PC-9 (cell line): ENCODE measurements around the gene PRR30. TPM values are rescaled to one million over a fixed set of nuclear protein-coding genes. Genes with fewer than 3 reads are reported as not detected.

ENCODE experiments used
- BruUV-seq: library from RNA; stranded (reverse); fragments of 400-500 nt; replicated peaks from 2 replicates; lab custom pipeline; 2021; lab: Mats Ljungman, UMichigan
- CTCF ChIA-PET: fragments of 300-600 bp; sonication (Branson Sonifier 250); formaldehyde crosslinking; loops from one replicate; lab custom pipeline; 2022; ENCODE audit warnings: antibody characterized with exemption; lab: Charles Lee
- POLR2A ChIA-PET: fragments of 300-600 bp; sonication (Branson Sonifier 250); formaldehyde crosslinking; loops from one replicate; lab custom pipeline; 2022; ENCODE audit warnings: antibody characterized with exemption; ENCODE audit not compliant: unreplicated experiment; lab: Charles Lee
- DNase-seq, 2 experiments: peaks; one replicate each; pipeline versions ENCODE4 v3.0.0 to v3.0.0-alpha.2; 2015 to 2022; ENCODE audit warnings: mixed read lengths in 1 of 2
- H2AFZ ChIP-seq: fragments of 200-600 bp; sonication (generic); 2 replicates; pipeline ENCODE4 v1.8.1; 2017; ENCODE audit warnings: antibody characterized with exemption
- H3F3A ChIP-seq: fragments of 200-600 bp; sonication (generic); 2 replicates; pipeline ENCODE4 v1.8.1; 2017; ENCODE audit warnings: antibody characterized with exemption, mild to moderate bottlenecking, low read depth; ENCODE audit not compliant: insufficient read depth
- H3K27ac ChIP-seq: fragments of 200-600 bp; sonication (generic); 2 replicates; pipeline ENCODE4 v1.6.1; 2016; ENCODE audit warnings: mixed run types
- H3K27me3 ChIP-seq: fragments of 200-600 bp; sonication (generic); 2 replicates; pipeline ENCODE4 v1.6.1; 2016; ENCODE audit warnings: low read depth, mixed run types; ENCODE audit not compliant: insufficient read depth
- H3K36me3 ChIP-seq: fragments of 200-600 bp; sonication (generic); 2 replicates; pipeline ENCODE4 v1.6.1; 2016; ENCODE audit warnings: low read depth, mixed run types
- H3K4me1 ChIP-seq: fragments of 200-600 bp; sonication (generic); replicated peaks from 2 replicates; pipeline ENCODE4 v1.6.1; 2016; ENCODE audit warnings: mixed run types; ENCODE audit not compliant: insufficient read depth
- H3K4me2 ChIP-seq: fragments of 200-600 bp; sonication (generic); 2 replicates; pipeline ENCODE4 v1.6.1; 2017; ENCODE audit warnings: mixed run types
- H3K4me3 ChIP-seq: fragments of 200-600 bp; sonication (generic); 2 replicates; pipeline ENCODE4 v1.6.1; 2016; ENCODE audit warnings: mixed run types
- H3K79me2 ChIP-seq: fragments of 200-600 bp; sonication (generic); 2 replicates; pipeline ENCODE4 v1.6.1; 2017; ENCODE audit warnings: low read depth, mixed run types
- H3K9me2 ChIP-seq: fragments of 200-600 bp; sonication (generic); 2 replicates; pipeline ENCODE4 v1.8.1; 2017; ENCODE audit warnings: mild to moderate bottlenecking; ENCODE audit not compliant: insufficient read depth
- H3K9me3 ChIP-seq: fragments of 200-600 bp; sonication (generic); 2 replicates; pipeline ENCODE4 v1.8.1; 2016; ENCODE audit warnings: low read depth; ENCODE audit not compliant: insufficient read depth
- H4K20me1 ChIP-seq: fragments of 200-600 bp; sonication (generic); 2 replicates; pipeline ENCODE4 v1.8.1; 2017; ENCODE audit not compliant: insufficient read depth
- CTCF ChIP-seq: fragments of 200-600 bp; sonication (generic); conservative IDR thresholded peaks from 2 replicates; pipeline ENCODE4 v1.6.1; 2017; ENCODE audit warnings: mixed run types, antibody characterized with exemption, mild to moderate bottlenecking, moderate library complexity
- EZH2 ChIP-seq: fragments of 200-600 bp; sonication (generic); IDR thresholded peaks from 2 replicates; pipeline ENCODE4 v1.8.0; 2017; ENCODE audit warnings: antibody characterized with exemption, low read depth
- intact Hi-C: fragments of 100-400 bp; cut with micrococcal nuclease; formaldehyde crosslinking; loops from one replicate; pipeline ENCODE4 v1.10.0; 2022; ENCODE audit not compliant: unreplicated experiment
- total RNA-seq: library from RNA; stranded (reverse); gene quantifications from 2 replicates; pipeline ENCODE4 v1.2.3, GENCODE V29; 2021

Gene PRR30
- total RNA-seq, 1 experiment from 2014 or later: not detected

GRCh38 chr2:27158468-27158867 is 19.3 kb upstream of the PRR30 start:
- 0 out of 2 replicates have a peak, but pooled peaks cover 5% of the 10 kb centered on the region for H3K4me1 ChIP-seq
- H3K4me3 ChIP-seq: no peak overlapping the region
- no peaks in the 10 kb centered on the region for H3K79me2 ChIP-seq
- intact Hi-C loops: no loop called here
- POLR2A ChIA-PET: no interaction called here
- H3K9me3 ChIP-seq: no peaks in the 10 kb centered on the region
- no TSS peak for BruUV-seq
- no peaks in the 10 kb centered on the region for H3K9me2 ChIP-seq
- no peak overlapping the region for H3K4me2 ChIP-seq
- no peaks in the 10 kb centered on the region for H4K20me1 ChIP-seq
- TF ChIP-seq EZH2: no peak
- TF ChIP-seq CTCF: no peak
- no peak overlapping the region for H3K27ac ChIP-seq
- no peak for DNase-seq
- no peak overlapping the region for H2AFZ ChIP-seq
- H3K27me3 ChIP-seq: no peaks in the 10 kb centered on the region
- H3F3A ChIP-seq: 0 out of 2 replicates have a peak, but pooled peaks cover 5% of the 10 kb centered on the region
- CTCF ChIA-PET: no interaction called here
- no peaks in the 10 kb centered on the region for H3K36me3 ChIP-seq

GRCh38 chr2:27155069-27155520 is 15.9 kb upstream of the PRR30 start:
- H3K27me3 ChIP-seq: no peaks in the 10 kb centered on the region
- intact Hi-C loops: no loop called here

GRCh38 chr2:27154488-27154887 is 15.3 kb upstream of the PRR30 start:
- H3K27ac ChIP-seq: no peak overlapping the region
- POLR2A ChIA-PET: interaction anchor here (0.6 kb wide), 1 partner anchor 58 kb away, joined by 4 read pairs; the partner anchor contains the start of genes ATRAID and SLC5A6
- no peak for DNase-seq
- no peaks in the 10 kb centered on the region for H4K20me1 ChIP-seq
- peaks cover 4% of the 10 kb centered on the region; the same call in 1 of the 2 replicates for H3F3A ChIP-seq
- no peaks in the 10 kb centered on the region for H3K9me2 ChIP-seq
- H3K27me3 ChIP-seq: no peaks in the 10 kb centered on the region
- H2AFZ ChIP-seq: no peak overlapping the region
- no peaks in the 10 kb centered on the region for H3K79me2 ChIP-seq
- no peak overlapping the region for H3K4me3 ChIP-seq
- intact Hi-C loops: no loop called here
- H3K36me3 ChIP-seq: no peaks in the 10 kb centered on the region
- no TSS peak for BruUV-seq
- H3K9me3 ChIP-seq: no peaks in the 10 kb centered on the region
- TF ChIP-seq EZH2 (no peak), CTCF (no peak)
- no peaks in the 10 kb centered on the region for H3K4me1 ChIP-seq
- no peak overlapping the region for H3K4me2 ChIP-seq
- CTCF ChIA-PET: no interaction called here

More at GRCh38 chr2:27155069-27155520, 15.9 kb upstream of the PRR30 start:
- no peak for TF ChIP-seq CTCF
- no peak for TF ChIP-seq EZH2
- Histone ChIP-seq H3K4me2 (no peak overlapping the region), H4K20me1 (no peaks in the 10 kb centered on the region), H3K36me3 (no peaks in the 10 kb centered on the region), H3K4me3 (no peak overlapping the region), H3K9me2 (no peaks in the 10 kb centered on the region), H2AFZ (no peak overlapping the region), H3K27ac (no peak overlapping the region), H3F3A (peaks cover 4% of the 10 kb centered on the region; the same call in 1 of the 2 replicates), H3K79me2 (no peaks in the 10 kb centered on the region), H3K9me3 (no peaks in the 10 kb centered on the region), H3K4me1 (no peaks in the 10 kb centered on the region)
- no peak for DNase-seq
- no TSS peak for BruUV-seq
- ChIA-PET POLR2A (interaction anchor here (0.6 kb wide), 1 partner anchor 57 kb away, joined by 4 read pairs; the partner anchor contains the start of genes ATRAID and SLC5A6), CTCF (no interaction called here)
